ENCODE measurements around the gene POLR3H.
A peak's percentile ranks its signal among the peaks of the same experiment; 100 is the strongest.

POLR3H gene

GRCh38 chr22:41544671-41545476 lies 604 bp upstream of the POLR3H start (continued):
- TF ChIP-seq ZNF121 (tag by site-specific recombination; IDR thresholded peaks at IDR 0.05) (no peak), ZNF341 (tag by site-specific recombination; IDR thresholded peaks at IDR 0.05; ENCODE audit: low read depth) (no peak), ZNF621 (tag by site-specific recombination; IDR thresholded peaks at IDR 0.05) (no peak), ZNF549 (tag by site-specific recombination; IDR thresholded peaks at IDR 0.05) (no peak), ZNF701 (tag by site-specific recombination; IDR thresholded peaks at IDR 0.05) (no peak), CTCF (tag by site-specific recombination; IDR thresholded peaks at IDR 0.05) (no peak), YY1 (tag by site-specific recombination; IDR thresholded peaks at IDR 0.05) (no peak), ZNF366 (tag by site-specific recombination; conservative IDR thresholded peaks at IDR 0.05) (peak; percentile 73), ZIC2 (tag by site-specific recombination; IDR thresholded peaks at IDR 0.05) (no peak), ZFP69B (tag by site-specific recombination; IDR thresholded peaks at IDR 0.05) (no peak; the same call in 1 of the 2 replicates), ZBTB8A (tag by site-specific recombination; IDR thresholded peaks at IDR 0.05) (no peak), BCL6B (tag by site-specific recombination; IDR thresholded peaks at IDR 0.05) (no peak)

DNA sequence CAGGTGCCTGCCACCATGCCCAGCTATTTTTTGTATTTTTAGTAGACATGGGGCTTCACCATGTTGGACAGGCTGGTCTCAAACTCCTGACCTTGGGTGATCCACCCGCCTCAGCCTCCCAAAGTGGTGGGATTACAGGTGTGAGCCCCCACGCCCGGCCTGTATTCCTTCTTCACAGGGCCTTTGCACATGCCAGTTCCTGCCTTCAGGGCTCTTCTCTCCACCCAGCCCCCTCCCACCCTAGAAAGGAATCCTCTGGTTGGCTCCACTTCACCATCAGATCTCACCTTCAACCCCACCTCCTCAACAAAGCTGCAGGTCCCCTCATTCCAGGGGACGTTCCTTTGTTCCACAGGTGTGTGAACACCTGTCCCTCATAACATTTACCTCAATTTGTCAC lies 2.0 kb downstream of the POLR3H start:
- no peak overlapping the region for H3K4me3 ChIP-seq (ENCODE audit: low read depth, low read length)
- no peaks in the 10 kb centered on the region for H3K9me3 ChIP-seq (ENCODE audit: control insufficient read depth, insufficient read depth, low read depth, low read length)
- CTCF ChIA-PET = interaction anchor here (0.7 to 2.2 kb wide), 7 partner anchors 10 to 35 kb away, joined by 3 to 10 read pairs (median 5); no protein-coding TSS in a partner anchor
- TF ChIP-seq SCRT1 (tag by site-specific recombination; IDR thresholded peaks at IDR 0.05; ENCODE audit: borderline replicate concordance) (peak; percentile 80), SCRT2 (tag by site-specific recombination; IDR thresholded peaks at IDR 0.05) (peak; percentile 49), KLF9 (tag by site-specific recombination; IDR thresholded peaks at IDR 0.05; ENCODE audit: low read depth) (no peak), ZNF76 (tag by site-specific recombination; IDR thresholded peaks at IDR 0.05; ENCODE audit: borderline replicate concordance, low read depth) (no peak), ZNF341 (tag by site-specific recombination; IDR thresholded peaks at IDR 0.05; ENCODE audit: low read depth) (peak; percentile 87), ZNF623 (tag by site-specific recombination; IDR thresholded peaks at IDR 0.05) (peak; percentile 93), ZNF514 (tag by site-specific recombination; IDR thresholded peaks at IDR 0.05) (no peak), BCL6B (tag by site-specific recombination; IDR thresholded peaks at IDR 0.05) (no peak), ZNF658 (tag by site-specific recombination; IDR thresholded peaks at IDR 0.05) (no peak), ZNF350 (tag by site-specific recombination; IDR thresholded peaks at IDR 0.05) (no peak)
- TF ChIP-seq, protein P1, sequence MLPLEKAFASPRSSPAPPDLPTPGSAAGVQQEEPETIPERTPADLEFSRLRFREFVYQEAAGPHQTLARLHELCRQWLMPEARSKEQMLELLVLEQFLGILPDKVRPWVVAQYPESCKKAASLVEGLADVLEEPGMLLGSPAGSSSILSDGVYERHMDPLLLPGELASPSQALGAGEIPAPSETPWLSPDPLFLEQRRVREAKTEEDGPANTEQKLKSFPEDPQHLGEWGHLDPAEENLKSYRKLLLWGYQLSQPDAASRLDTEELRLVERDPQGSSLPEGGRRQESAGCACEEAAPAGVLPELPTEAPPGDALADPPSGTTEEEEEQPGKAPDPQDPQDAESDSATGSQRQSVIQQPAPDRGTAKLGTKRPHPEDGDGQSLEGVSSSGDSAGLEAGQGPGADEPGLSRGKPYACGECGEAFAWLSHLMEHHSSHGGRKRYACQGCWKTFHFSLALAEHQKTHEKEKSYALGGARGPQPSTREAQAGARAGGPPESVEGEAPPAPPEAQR (tag by site-specific recombination; IDR thresholded peaks at IDR 0.05) = no peak
- POLR2A ChIA-PET = interaction anchor here (1.1 to 1.5 kb wide), 2 partner anchors 48 to 79 kb away, joined by 3 to 5 read pairs; partner anchors contain the start of genes DESI1, PMM1 and XRCC6
- peaks cover 7 to 47% of the 10 kb centered on the region in 2 experiments for H3K36me3 ChIP-seq (ENCODE audit: control insufficient read depth in 2 of 2, insufficient read depth in 1 of 2, low read length in 2 of 2)
- peaks cover 8% of the 10 kb centered on the region for H3K4me1 ChIP-seq (ENCODE audit: control insufficient read depth, insufficient read depth, low read length)
- H3K27ac ChIP-seq (ENCODE audit: extremely low read depth, low read depth, low read length) = no peak overlapping the region
